T-helper 9 cell (primary cell): ENCODE measurements around the gene HPCAL1.
"Not testable (repeated sequence)": the region's sequence is repeated elsewhere in the genome, so short reads cannot be mapped to it uniquely, and the experiment has no call there.

Experiments used
- DNase-seq: peaks from one replicate; pipeline ENCODE4 v3.0.0-alpha.2; 2020

The HPCAL1 gene

GRCh38 chr2:10448576-10449485, 146.1 kb downstream of the HPCAL1 start:
- peak; percentile 89 for DNase-seq

DNA sequence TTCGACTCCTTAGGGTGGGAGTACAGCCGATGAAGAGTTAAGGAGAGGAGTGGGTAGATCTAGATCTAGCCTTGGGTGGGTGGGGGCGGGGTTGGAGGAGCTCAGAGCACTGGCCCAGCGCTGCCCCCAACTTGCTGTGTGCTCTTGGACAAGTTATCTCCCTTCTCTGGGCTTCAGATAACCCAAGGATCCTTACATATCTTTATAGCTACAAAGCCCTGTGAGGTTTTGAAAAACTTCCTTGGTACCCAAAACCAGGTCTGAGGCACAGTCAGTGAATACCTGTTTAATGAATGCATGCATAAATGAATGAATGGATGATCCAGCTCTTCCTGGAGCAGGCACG, 146.8 kb downstream of the HPCAL1 start:
- no peak for DNase-seq

DNA sequence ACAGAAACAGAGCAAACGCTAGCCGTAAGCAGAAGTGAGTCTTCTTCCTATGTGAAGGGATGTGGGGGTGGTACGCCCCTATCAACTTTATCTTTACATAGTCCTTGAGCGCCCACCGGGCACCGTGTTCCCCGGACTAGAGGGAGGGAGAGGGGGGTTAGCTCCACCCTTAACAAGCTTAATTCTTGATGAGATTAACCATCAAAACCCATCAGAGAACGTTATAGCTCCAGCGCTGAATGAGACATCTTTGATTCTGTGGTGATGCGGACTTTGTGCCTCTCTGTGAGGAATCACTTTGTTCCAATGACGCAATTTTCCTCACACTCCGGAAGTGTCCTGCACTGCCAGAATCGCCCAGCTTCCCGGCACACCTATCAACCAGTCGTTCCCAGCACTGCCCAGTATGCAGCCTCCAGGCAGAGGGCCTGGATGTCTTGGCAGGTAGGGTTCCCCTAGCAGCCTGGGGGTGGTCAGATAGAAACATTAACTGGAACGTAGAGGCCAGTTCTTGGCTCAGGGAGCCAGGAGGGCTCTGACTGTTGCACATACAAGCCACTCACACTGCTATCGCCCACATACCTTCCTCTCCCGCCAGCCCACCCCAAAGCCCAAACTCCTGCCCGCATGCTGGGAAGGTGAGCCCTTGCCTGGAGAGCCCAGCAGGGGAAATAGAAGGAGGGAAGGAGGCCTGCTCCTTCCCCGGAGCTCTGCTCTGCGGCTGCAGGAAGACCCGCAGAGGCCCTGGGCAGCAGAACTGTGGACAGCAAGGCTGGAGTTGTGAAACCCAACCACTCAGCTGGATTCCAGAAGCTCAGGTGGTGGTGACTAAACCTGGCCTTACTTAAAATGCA, 147.4 kb downstream of the HPCAL1 start:
- no peak for DNase-seq

GRCh38 chr2:10451819-10452218, 149.1 kb downstream of the HPCAL1 start:
- no peak for DNase-seq

DNA sequence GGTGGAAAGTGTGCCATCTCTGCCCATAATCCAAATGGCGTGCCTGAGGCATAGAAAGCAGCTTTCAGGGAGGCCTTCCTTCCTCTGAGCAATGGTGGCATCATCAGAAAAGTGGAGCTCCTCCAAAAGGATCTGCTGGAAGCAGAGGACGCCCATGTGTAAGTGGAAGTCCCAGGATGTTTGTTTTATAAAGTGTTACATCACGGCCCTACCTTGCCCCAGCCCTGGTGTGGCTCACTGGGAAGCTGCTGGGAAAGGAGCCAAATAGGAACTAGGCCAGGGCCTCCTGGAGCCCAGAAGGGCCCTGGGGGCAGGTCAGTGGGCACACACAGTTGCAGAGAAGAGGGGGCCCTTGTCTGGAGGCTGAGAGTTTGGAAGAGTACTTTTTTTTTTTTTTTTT, 149.6 kb downstream of the HPCAL1 start:
- no peak for DNase-seq

DNA sequence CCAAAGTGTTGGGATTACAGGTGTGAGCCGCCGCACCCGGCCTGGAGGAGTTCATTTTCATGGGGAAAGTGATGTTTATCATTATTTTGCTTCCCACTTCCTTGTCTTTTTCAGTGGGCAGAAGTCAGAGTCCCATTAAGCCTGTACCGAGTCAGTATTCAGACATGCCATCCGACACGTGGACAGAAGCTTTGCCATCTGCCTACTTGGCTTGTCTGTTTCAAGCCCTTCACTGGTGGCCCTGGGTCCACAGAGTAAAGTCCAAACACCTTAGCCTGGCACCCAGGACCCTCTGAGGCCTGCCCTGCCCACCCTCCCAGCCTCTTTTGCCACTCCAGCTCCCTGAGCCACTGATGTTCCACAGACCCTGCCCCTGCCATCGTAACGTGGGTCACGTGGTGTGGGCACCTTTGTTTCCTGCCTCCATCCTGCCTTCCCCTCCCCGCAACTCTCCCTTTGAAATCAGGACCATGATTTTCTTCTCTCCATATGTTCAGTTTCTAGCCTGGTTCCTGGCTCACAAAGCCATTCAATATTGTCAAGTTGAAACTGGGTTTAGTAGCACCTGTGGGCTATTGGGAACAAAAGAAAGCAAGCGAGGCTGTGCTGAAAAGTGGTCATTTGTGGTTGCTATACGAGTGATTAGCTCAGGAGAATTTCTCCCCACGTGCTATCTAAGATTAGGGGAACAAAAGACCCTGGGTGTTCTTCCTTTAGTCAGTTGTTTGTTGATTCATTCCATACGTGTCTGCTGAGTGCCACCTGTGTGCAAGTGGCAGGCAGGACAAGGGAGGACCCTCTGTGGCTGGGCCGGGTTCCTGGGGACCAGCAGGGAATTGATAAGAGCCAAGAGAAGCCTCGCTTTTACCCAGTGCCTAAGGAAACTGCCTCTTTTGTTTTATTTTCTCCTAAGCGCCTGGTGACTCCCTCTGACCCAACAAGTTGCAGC, 150.5 kb downstream of the HPCAL1 start:
- no peak for DNase-seq

- DNase-seq, result no peak
Measured at GRCh38 chr2:10453905-10454298, 151.2 kb downstream of the HPCAL1 start.

DNA sequence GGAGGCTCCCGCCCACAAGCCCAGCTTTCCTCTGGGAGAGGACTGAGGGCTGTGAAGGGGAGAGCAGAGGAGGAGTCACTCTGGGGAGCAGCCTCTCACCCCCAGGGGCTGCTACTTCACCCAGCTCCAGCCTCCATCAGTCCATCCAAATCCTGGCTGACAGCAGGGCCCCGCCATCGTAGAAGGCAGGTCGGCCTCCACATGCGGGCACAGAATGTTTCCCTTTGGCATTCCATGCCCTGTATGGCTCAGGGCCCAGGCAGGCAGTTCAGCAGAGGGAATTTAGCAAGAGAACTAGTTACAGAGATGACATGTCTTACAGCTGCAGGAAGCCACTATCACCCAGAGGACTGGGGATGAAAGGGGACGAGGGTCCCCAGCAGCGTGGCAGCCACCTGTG, 151.8 kb downstream of the HPCAL1 start:
- no peak for DNase-seq

GRCh38 chr2:10457195-10457594, 154.5 kb downstream of the HPCAL1 start:
- not testable (repeated sequence) for DNase-seq

DNA sequence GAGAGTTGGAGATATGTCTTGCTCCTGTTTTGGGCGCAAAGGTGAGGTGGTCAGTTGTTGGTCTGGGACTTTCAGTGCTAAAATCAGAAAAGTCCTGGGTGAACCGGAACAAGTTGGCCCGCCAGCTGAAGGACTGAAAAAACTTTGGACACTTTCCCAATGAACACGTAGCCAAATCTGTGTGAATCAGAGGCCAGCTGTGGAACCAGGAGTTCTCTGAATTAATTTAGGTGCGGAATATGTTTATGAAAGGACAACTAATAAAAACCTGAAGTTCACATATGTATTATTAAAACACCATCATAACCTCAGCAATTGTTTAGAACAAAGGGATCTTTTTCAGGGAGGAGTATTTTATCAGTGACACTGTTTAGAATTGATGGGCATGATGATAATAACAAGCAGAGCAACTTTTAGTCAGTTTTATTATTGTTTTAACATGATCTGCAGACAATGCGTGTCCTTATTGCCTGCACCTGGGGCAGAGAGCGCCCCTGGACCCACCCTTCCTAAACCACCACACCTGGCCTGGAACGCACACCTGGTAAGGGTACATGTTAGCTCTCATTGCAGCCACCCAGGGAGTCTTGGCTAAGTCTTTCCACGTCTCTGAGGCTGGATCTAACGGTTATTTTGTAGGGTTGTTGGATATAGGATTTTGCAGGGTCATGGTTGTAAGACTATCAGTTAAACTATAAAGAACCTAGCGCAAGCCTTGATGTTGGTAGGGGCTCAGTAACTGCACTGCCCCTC, 155.3 kb downstream of the HPCAL1 start:
- DNase-seq, result no peak

DNA sequence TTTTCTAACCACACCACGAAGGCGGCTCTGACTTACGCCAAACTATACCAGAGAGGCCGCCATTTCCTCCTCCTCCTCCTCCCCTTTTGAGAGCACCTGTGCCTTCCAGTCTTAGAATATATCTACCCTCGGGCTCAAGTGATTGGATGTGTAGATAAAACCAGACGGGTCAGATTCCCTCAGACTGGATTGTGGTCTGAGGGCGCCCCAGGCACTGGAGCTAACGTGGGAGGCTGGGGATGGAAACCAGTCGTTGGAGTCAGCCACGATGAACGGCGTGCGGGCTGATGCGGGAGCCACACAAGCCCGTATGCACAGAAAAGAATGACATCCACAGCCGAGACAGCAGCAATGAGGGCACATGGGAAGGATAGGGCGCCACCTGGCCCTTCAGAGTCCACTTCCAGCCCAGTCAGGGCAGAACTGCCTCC, 157.7 kb downstream of the HPCAL1 start:
- no peak for DNase-seq

DNA sequence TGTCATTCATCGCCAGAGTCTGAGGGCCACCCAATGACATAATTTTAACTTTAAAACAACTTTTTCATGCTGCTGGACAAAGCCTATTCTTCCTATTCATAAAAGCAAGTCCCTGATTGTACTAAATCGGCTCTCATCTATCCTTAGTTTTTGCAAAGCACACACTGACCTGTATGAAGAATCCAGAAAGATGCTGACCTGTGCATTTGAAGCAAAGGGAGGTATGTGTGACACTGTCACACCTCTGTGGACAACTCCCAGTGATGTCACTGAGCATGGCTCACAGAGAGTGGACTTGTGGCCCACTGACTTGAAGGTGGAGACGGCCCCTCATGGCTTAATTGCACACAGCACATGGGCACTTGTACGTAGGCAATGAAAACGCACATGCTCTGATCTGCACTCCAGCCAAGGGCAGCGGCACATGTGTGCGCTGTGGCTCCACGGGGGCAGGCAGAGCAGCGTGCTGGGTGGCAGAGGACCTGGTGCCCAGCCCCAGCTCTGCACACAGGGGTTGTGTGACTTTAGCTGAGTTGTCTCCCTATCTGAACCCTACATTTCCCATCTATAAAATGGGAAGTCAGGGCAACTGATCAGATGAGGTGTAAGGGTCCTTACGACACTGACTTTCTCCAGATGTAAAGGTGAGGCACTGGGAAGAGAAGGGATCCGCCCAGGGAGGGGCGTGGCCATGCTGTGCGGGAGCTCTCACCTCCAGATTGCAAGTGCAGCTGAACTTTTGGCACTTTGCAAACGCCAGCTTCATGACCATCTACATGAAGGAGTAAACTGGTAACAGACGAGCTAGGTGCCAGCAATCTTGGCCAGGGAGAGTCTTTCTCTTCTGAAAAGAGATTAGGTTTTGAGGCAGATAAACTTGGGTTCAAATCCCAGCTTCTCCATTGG, 159.7 kb downstream of the HPCAL1 start:
- DNase-seq, result no peak

- DNase-seq, result no peak
Measured at GRCh38 chr2:10465910-10466309, 163.2 kb downstream of the HPCAL1 start.

- no peak for DNase-seq
Measured at GRCh38 chr2:10466801-10467200, 164.1 kb downstream of the HPCAL1 start.

DNA sequence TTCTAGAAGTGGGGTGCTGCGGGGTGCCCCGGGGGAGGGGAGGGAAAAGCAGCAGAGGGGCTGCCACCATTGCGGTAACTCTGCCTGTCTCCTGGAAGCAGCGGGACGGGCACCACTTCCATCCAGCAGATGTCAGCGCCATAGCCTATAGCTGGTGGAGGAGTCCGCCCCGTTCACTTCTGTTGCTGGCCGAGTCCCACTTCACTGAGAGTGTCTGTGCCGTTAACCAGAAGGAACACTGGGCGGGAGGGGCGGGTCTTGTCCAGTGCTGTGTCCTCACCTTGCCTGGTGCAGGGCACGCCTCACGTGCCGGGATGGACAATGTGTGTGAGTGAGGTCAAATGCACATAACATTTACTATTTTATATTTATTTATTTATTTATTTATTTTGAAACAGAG, 164.7 kb downstream of the HPCAL1 start:
- DNase-seq, result no peak

- DNase-seq, result no peak
Measured at GRCh38 chr2:10469301-10469700, 166.6 kb downstream of the HPCAL1 start.

GRCh38 chr2:10469955-10470608, 167.4 kb downstream of the HPCAL1 start:
- no peak for DNase-seq

GRCh38 chr2:10471046-10471571, 168.4 kb downstream of the HPCAL1 start:
- no peak for DNase-seq

DNA sequence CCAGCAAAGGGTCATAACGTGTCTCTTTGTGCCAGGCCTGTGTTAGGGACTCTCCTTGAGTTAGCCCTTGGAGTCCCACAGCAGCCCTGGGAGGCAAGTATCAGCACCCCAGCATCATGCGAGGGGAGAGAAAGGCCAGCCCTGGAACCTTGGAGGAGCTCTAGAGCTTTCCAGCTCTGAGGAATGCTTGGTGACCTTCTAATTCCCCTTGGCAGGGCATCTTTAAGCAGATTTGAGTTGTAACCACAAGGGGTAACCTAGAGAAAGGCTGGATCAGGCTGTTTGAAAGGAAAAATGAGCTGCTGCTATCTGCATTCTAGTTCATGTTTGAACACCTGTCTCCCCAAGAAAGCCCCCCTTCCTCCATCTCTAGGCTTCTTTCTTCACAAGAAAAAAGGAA, 169.3 kb downstream of the HPCAL1 start:
- no peak for DNase-seq
